Measurements from ENCODE around the gene JAK1. TPM values are rescaled to one million over a fixed set of nuclear protein-coding genes. Genes with fewer than 3 reads are reported as not detected.

JAK1 gene
- total and polyA plus RNA-seq, 3 donors from 2014 or later = 100 to 142 (median 117) TPM

DNA sequence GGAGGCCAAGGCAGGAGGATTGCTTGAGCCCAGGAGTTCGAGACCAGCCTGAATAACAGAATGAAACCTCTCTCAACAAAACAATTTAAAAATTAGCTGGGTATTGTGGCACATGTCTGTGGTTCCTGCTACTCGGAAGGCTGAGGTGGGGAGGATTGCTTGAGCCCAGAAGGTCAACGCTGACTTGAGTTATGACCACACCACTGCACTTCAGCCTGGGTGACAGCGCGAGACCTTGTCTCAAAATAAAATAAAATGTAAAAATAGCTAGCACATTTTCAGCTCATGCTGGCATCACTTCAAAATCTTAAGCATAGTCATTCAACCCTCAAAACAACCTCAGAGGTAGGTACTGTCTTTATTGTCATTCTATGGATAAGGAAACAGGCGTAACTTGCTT is 6.4 kb downstream of the JAK1 start:
- intact Hi-C loops (cut with DNase I; ENCODE audit: low total_unique reads) = no loop called here
- TF ChIP-seq POLR2A (IDR thresholded peaks at IDR 0.05) = no peak
- TF ChIP-seq, protein P1, sequence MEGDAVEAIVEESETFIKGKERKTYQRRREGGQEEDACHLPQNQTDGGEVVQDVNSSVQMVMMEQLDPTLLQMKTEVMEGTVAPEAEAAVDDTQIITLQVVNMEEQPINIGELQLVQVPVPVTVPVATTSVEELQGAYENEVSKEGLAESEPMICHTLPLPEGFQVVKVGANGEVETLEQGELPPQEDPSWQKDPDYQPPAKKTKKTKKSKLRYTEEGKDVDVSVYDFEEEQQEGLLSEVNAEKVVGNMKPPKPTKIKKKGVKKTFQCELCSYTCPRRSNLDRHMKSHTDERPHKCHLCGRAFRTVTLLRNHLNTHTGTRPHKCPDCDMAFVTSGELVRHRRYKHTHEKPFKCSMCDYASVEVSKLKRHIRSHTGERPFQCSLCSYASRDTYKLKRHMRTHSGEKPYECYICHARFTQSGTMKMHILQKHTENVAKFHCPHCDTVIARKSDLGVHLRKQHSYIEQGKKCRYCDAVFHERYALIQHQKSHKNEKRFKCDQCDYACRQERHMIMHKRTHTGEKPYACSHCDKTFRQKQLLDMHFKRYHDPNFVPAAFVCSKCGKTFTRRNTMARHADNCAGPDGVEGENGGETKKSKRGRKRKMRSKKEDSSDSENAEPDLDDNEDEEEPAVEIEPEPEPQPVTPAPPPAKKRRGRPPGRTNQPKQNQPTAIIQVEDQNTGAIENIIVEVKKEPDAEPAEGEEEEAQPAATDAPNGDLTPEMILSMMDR (IDR thresholded peaks at IDR 0.05) = no peak
- H3K4me1 ChIP-seq = peaks cover 36% of the 10 kb centered on the region
- H3K4me3 ChIP-seq = no peak overlapping the region
- no peaks in the 10 kb centered on the region for H3K27me3 ChIP-seq
- H3K27ac ChIP-seq = no peak overlapping the region
- DNase-seq = no peak
- 84 to 91% methylated on average over 6 of the region's 6 CpGs for WGBS, 2 donors
- no peaks in the 10 kb centered on the region for H3K36me3 ChIP-seq (ENCODE audit: low read depth, missing control alignments)
- H3K9me3 ChIP-seq = no peaks in the 10 kb centered on the region

- Histone ChIP-seq H3K4me3 (no peak overlapping the region), H3K9me3 (no peaks in the 10 kb centered on the region), H3K27me3 (no peaks in the 10 kb centered on the region), H3K4me1 (peaks cover 38% of the 10 kb centered on the region), H3K27ac (peak overlapping the region in 1 of 2 donors; percentile 44), H3K36me3 (ENCODE audit: low read depth, missing control alignments) (no peaks in the 10 kb centered on the region)
- intact Hi-C loops (cut with DNase I; ENCODE audit: low total_unique reads) = no loop called here
- 64 to 77% methylated on average over 3 of the region's 3 CpGs for WGBS, 2 donors
- DNase-seq = no peak
- no peak for TF ChIP-seq POLR2A (IDR thresholded peaks at IDR 0.05)
- TF ChIP-seq, protein P1 (IDR thresholded peaks at IDR 0.05) = no peak
Measured at GRCh38 chr1:64956733-64957441, 9.5 kb downstream of the JAK1 start.

DNA sequence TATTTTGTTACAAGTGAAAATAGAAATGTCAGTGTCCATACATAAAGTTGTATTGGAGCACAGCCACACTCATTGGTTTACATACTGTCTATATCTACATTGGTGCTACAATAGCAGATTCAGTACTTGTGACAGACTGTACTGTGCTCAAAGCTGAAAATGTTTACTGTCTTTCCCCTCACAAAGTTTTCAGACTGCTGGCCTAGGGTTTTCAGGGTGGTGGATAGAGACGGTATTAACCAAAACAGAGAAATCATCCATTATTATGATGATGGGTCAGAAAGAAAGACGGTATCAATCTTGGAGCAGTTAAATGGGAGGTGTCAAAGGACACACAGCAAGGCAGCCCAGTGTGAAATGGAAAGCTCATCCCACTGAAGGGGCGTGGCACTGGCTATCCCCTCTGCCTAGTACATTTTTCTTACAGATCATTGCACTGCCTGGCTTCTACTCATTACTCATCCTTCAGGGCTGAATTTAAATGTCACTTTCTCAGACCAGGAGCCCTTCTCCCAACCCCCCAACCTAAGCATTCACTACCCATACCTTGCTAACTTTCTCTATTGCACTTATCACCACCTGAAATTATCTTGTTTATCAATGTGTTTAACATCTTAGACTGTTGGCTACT is 10.2 kb downstream of the JAK1 start:
- H3K9me3 ChIP-seq = no peaks in the 10 kb centered on the region
- H3K27me3 ChIP-seq = no peaks in the 10 kb centered on the region
- H3K36me3 ChIP-seq (ENCODE audit: low read depth, missing control alignments) = no peaks in the 10 kb centered on the region
- peak overlapping the region; percentile 29 to 44 for H3K27ac ChIP-seq
- no peak overlapping the region for H3K4me3 ChIP-seq
- peaks cover 38% of the 10 kb centered on the region for H3K4me1 ChIP-seq
- TF ChIP-seq POLR2A (IDR thresholded peaks at IDR 0.05) = no peak
- TF ChIP-seq, protein P1 (IDR thresholded peaks at IDR 0.05) = no peak
- peak; percentile 47 for DNase-seq
- intact Hi-C loops (cut with DNase I; ENCODE audit: low total_unique reads) = no loop called here
- 75 to 76% methylated on average over 3 of the region's 3 CpGs for WGBS, 2 donors

- peak overlapping the region; percentile 29 to 44 for H3K27ac ChIP-seq
- no peak overlapping the region for H3K4me3 ChIP-seq
- no peaks in the 10 kb centered on the region for H3K36me3 ChIP-seq (ENCODE audit: low read depth, missing control alignments)
- H3K9me3 ChIP-seq = no peaks in the 10 kb centered on the region
- H3K4me1 ChIP-seq = peaks cover 33% of the 10 kb centered on the region
- WGBS, 2 donors = 58 to 67% methylated on average over 14 of the region's 14 CpGs
- intact Hi-C loops (cut with DNase I; ENCODE audit: low total_unique reads) = no loop called here
- no peaks in the 10 kb centered on the region for H3K27me3 ChIP-seq
- TF ChIP-seq POLR2A (IDR thresholded peaks at IDR 0.05) = no peak
- TF ChIP-seq, protein P1 (IDR thresholded peaks at IDR 0.05) = no peak
- peak; percentile 34 for DNase-seq
Measured at GRCh38 chr1:64955097-64956009, 11.0 kb downstream of the JAK1 start.
